Gastroesophageal sphincter (tissue), 4 donors: ENCODE measurements around the gene NKX6-1. TPM values are rescaled to one million over a fixed set of nuclear protein-coding genes. Genes with fewer than 3 reads are reported as not detected.

ENCODE experiments used
- ATAC-seq: fragments of 150-250 bp; one replicate; pipeline ENCODE4 v1.9.1; 2016; ENCODE audit warnings: mild to moderate bottlenecking, moderate library complexity
- H3K27ac ChIP-seq, 4 donors: fragments of 200-600 bp; sonication (generic) in 3 of 4; 1 replicate in 3 of 4; 2 replicates in 1 of 4; pipeline ENCODE4 v1.5.1; 2016 to 2019
- H3K27me3 ChIP-seq: fragments of 200-600 bp; sonication (generic); one replicate; pipeline ENCODE4 v1.5.1; 2019
- H3K36me3 ChIP-seq, 2 donors: fragments of 200-600 bp; sonication (generic); one replicate each; pipeline ENCODE4 v1.5.1; 2019; ENCODE audit warnings: control low read depth in 1 of 2
- H3K4me1 ChIP-seq, 3 donors: fragments of 200-600 bp; sonication (generic); 1 replicate in 2 of 3; 2 replicates in 1 of 3; pipeline ENCODE4 v1.5.1; 2016 to 2019; ENCODE audit warnings: control low read depth in 2 of 3
- H3K4me3 ChIP-seq, 2 donors: fragments of 200-600 bp; sonication (generic); one replicate each; pipeline ENCODE4 v1.5.1; 2019; ENCODE audit warnings: mild to moderate bottlenecking in 1 of 2, moderate library complexity in 1 of 2
- H3K9me3 ChIP-seq, 3 donors: fragments of 200-600 bp; sonication (generic); one replicate each; pipeline ENCODE4 v1.5.1; 2017 to 2019; ENCODE audit warnings: control low read depth in 2 of 3
- CTCF ChIP-seq, 4 experiments: fragments of 200-600 bp in 2 of 4; fragments of 450-650 bp in 2 of 4; sonication (generic) in 1 of 4; IDR thresholded peaks; one replicate each; pipeline ENCODE4 v1.5.1; 2017 to 2019; ENCODE audit warnings: antibody characterized with exemption in 4 of 4, mild to moderate bottlenecking in 2 of 4, moderate library complexity in 2 of 4
- EP300 ChIP-seq: sonication (generic); formaldehyde crosslinking; IDR thresholded peaks from one replicate; pipeline ENCODE4 v1.6.1; 2017; ENCODE audit warnings: antibody characterized with exemption, mild to moderate bottlenecking
- POLR2A ChIP-seq, 2 donors: fragments of 450-650 bp; IDR thresholded peaks; one replicate each; pipeline ENCODE4 v1.6.1; 2017; ENCODE audit warnings: antibody characterized with exemption in 2 of 2, mild to moderate bottlenecking in 2 of 2, moderate library complexity in 1 of 2
- POLR2AphosphoS5 ChIP-seq: sonication (generic); formaldehyde crosslinking; IDR thresholded peaks from one replicate; pipeline ENCODE4 v1.6.1; 2017; ENCODE audit warnings: antibody characterized with exemption
- WGBS, 2 donors: methylation state at CpG; one replicate each; pipeline ENCODE4 v1.1.5; 2018; ENCODE audit warnings: low coverage in 1 of 2; 5-methylcytosine and 5-hydroxymethylcytosine counted together
- total RNA-seq, 4 donors: library from RNA; depleted of rRNA; stranded (reverse); fragments of >200 nt; gene quantifications; one replicate each; pipeline ENCODE4 v1.1.0, GENCODE V29; 2016

The NKX6-1 gene
- total RNA-seq, 4 donors from 2014 or later = 6.2 to 102 (median 65.8) TPM

GRCh38 chr4:84530871-84531270, 31.8 kb upstream of the NKX6-1 start:
- H3K9me3 ChIP-seq = no peaks in the 10 kb centered on the region
- H3K4me3 ChIP-seq = no peak overlapping the region
- H3K36me3 ChIP-seq = no peaks in the 10 kb centered on the region
- H3K4me1 ChIP-seq = peaks cover 0 to 12% (median 0%) of the 10 kb centered on the region in 3 donors
- H3K27ac ChIP-seq = no peak overlapping the region
- TF ChIP-seq POLR2A (IDR thresholded peaks at IDR 0.05) = no peak
- TF ChIP-seq CTCF (IDR thresholded peaks at IDR 0.05) = no peak
- no peak for TF ChIP-seq POLR2AphosphoS5
- no peak for TF ChIP-seq EP300
- H3K27me3 ChIP-seq = no peaks in the 10 kb centered on the region
- no peak for ATAC-seq
- 38 to 67% methylated on average over 1 of the region's 1 CpG for WGBS, 2 donors

- Histone ChIP-seq H3K27ac (no peak overlapping the region), H3K9me3 (no peaks in the 10 kb centered on the region), H3K36me3 (no peaks in the 10 kb centered on the region), H3K4me3 (no peak overlapping the region), H3K4me1 (peaks cover 0 to 12% (median 0%) of the 10 kb centered on the region in 3 donors), H3K27me3 (no peaks in the 10 kb centered on the region)
- 57% methylated on average over 1 of the region's 1 CpG; no CpG with 5 or more reads in 1 of the 2 donors for WGBS, 2 donors
- no peak for ATAC-seq
- TF ChIP-seq POLR2A (IDR thresholded peaks at IDR 0.05) (no peak), CTCF (IDR thresholded peaks at IDR 0.05) (no peak), EP300 (no peak), POLR2AphosphoS5 (no peak)
These were observed 31.4 kb upstream of the NKX6-1 start for GRCh38 chr4:84530454-84530853.

GRCh38 chr4:84529169-84529751, 30.2 kb upstream of the NKX6-1 start:
- TF ChIP-seq EP300 = no peak
- TF ChIP-seq POLR2AphosphoS5 = no peak
- TF ChIP-seq POLR2A (IDR thresholded peaks at IDR 0.05) = no peak
- peak; percentile 58 to 65 (median 62) for TF ChIP-seq CTCF (IDR thresholded peaks at IDR 0.05)
- Histone ChIP-seq H3K4me1 (peaks cover 0 to 12% (median 0%) of the 10 kb centered on the region in 3 donors), H3K4me3 (no peak overlapping the region), H3K36me3 (no peaks in the 10 kb centered on the region), H3K9me3 (no peaks in the 10 kb centered on the region), H3K27me3 (no peaks in the 10 kb centered on the region), H3K27ac (no peak overlapping the region)
- 67 to 78% methylated on average over 2 of the region's 2 CpGs for WGBS, 2 donors
- no peak for ATAC-seq

- Histone ChIP-seq H3K27ac (no peak overlapping the region), H3K9me3 (no peaks in the 10 kb centered on the region), H3K4me3 (no peak overlapping the region), H3K27me3 (no peaks in the 10 kb centered on the region), H3K36me3 (no peaks in the 10 kb centered on the region), H3K4me1 (peaks cover 0 to 12% (median 0%) of the 10 kb centered on the region in 3 donors)
- ATAC-seq = no peak
- TF ChIP-seq POLR2A (IDR thresholded peaks at IDR 0.05) (no peak), EP300 (no peak), POLR2AphosphoS5 (no peak), CTCF (IDR thresholded peaks at IDR 0.05) (no peak)
These were observed 28.3 kb upstream of the NKX6-1 start for GRCh38 chr4:84527391-84527790.

DNA sequence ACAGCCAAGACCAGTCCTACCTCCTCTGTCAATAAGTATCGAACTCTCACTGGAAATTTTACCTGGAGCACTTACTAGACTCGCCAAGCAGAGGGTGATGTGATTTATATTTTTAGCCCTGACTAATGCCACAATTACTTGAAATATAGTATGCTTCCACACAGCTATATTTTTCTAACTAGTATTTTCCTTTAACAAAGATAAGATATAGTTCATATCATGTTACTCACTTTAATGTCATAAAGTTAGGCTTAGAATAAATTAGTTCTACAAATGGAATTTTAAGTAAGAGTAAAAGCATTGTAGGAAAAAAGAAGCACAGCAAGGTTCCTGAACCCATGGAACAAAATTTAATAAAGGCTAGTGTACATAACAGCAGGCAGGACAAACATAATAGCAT, 16.0 kb upstream of the NKX6-1 start:
- Histone ChIP-seq H3K4me1 (no peaks in the 10 kb centered on the region), H3K9me3 (no peaks in the 10 kb centered on the region), H3K4me3 (no peak overlapping the region), H3K27ac (no peak overlapping the region), H3K27me3 (no peaks in the 10 kb centered on the region), H3K36me3 (no peaks in the 10 kb centered on the region)
- WGBS, 2 donors = 56 to 76% methylated on average over 2 of the region's 2 CpGs
- ATAC-seq = no peak
- TF ChIP-seq POLR2A (IDR thresholded peaks at IDR 0.05) = no peak
